ENCODE results near the gene ZNF512. TPM values are rescaled to one million over a fixed set of nuclear protein-coding genes. Genes with fewer than 3 reads are reported as not detected.
"Not testable (repeated sequence)": the region's sequence is repeated elsewhere in the genome, so short reads cannot be mapped to it uniquely, and the experiment has no call there.

The ZNF512 gene
- total RNA-seq, 1 donor from 2014 or later = 6.7 TPM

GRCh38 chr2:27582129-27582694 is 630 bp upstream of the ZNF512 start:
- no peak for ATAC-seq
- no peak for DNase-seq (ENCODE audit: low spot score)

- no peak for ATAC-seq
- no peak for DNase-seq (ENCODE audit: low spot score)
These were observed 611 bp downstream of the ZNF512 start for GRCh38 chr2:27583390-27583915.

GRCh38 chr2:27584597-27584996 is 1.8 kb downstream of the ZNF512 start:
- DNase-seq (ENCODE audit: low spot score) (no peak), ATAC-seq (no peak)

GRCh38 chr2:27587025-27587424 is 4.2 kb downstream of the ZNF512 start:
- ATAC-seq = no peak

GRCh38 chr2:27588308-27588707 is 5.5 kb downstream of the ZNF512 start:
- DNase-seq (ENCODE audit: low spot score) (no peak), ATAC-seq (no peak)

More at GRCh38 chr2:27587025-27587424, 4.2 kb downstream of the ZNF512 start:
- no peak for DNase-seq (ENCODE audit: low spot score)

GRCh38 chr2:27591745-27592144 is 8.9 kb downstream of the ZNF512 start:
- DNase-seq (ENCODE audit: low spot score) = no peak
- no peak for ATAC-seq

DNA sequence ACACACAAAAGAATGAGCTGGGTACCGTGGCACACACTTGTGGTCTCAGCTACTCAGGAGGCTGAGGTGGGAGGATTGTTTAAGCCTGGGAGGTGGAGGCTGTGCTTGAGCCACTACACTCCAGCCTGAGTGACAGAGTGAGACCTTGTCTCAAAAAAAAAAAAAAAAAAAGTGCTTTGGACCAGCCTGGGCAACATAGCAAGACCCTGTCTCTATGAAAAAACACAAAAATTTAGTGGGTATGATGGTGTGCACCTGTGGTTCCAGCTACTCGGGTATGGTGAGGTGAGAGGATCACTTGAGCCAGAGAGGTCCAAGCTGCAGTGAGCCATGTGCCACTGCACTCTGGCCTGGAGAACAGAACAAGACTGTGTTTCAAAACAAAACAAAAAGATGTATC is 10.4 kb downstream of the ZNF512 start:
- no peak for ATAC-seq

GRCh38 chr2:27594020-27594703 is 11.3 kb downstream of the ZNF512 start:
- not testable (repeated sequence) for ATAC-seq; DNase-seq (ENCODE audit: low spot score)

More for the DNA sequence above, 10.4 kb downstream of the ZNF512 start:
- no peak for DNase-seq (ENCODE audit: low spot score)

DNA sequence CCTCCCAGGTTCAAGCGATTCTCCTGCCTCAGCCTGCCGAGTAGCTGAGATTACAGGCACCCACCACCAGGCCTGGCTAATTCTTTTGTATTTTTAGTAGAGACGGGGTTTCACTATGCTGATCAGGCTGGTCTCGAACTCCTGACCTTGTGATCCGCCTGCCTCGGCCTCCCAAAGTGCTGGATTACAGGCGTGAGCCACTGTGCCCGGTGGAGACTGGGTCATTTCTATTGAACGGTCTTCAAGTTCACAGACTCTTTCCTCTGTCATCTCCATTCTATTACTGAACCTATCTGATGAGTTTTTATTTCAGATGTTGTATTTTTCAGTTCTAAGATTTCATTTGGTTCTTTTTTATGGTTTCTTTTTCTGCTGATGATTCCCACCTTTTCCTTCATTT is 12.6 kb downstream of the ZNF512 start:
- ATAC-seq = not testable (repeated sequence)

DNA sequence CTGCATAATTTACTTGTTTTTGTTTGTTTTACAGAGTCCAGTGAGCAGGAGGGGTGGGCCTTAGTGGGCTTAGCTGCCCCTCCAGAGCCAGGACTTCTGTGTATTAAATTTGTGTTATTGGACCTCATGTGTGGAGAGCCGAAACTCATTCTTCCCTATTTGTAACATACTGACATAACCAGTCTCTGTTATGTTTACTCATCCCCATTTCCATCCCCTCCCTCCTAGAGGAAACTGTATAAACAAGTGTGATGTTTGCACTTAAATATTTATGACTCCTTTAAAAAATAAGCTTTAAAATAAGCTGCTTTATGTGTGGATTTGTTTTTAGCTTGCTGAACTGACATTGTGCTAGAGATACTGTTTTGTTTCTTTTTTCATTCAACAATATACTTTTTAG is 13.8 kb downstream of the ZNF512 start:
- no peak for ATAC-seq
- DNase-seq (ENCODE audit: low spot score) = no peak

More for the DNA sequence above, 12.6 kb downstream of the ZNF512 start:
- not testable (repeated sequence) for DNase-seq (ENCODE audit: low spot score)

DNA sequence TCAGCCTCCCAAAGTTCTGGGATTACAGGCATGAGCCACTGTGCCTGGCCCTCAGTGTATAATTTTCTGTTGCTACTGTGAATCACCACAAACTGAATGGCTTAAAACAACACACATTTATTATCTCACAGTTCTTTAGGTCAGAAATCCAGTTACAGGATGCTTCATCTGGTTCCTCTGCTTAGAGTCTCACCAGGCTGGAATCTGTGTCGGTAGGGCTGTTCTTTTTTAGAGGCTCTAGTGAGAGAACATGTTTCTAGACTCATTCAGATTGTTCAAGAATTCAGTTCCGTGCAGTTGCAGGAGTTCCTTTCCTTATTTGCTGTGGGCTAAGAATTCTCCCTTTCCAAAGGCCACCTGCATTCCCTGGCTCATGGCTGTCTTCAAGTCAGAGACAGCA is 23.8 kb downstream of the ZNF512 start:
- no peak for ATAC-seq
- no peak for DNase-seq (ENCODE audit: low spot score)

DNA sequence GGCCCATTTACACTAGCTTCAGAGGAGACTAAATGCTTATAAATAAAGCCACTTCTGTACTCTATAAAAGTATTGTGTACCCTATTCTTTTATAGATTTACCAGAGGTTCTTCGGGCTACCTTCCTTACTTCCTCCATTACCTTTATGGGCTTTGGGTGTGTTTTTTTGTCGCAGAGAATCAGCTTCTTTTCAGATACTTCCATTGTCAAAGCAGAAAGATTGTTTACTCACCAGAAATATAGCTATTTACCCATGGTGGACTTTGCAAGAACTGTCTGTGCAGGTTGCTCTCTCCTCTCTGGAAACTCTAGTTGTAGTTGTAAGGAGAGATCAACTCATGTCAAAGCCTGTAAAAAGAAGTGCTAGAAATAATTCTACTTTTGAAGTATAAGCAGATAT is 31.1 kb downstream of the ZNF512 start:
- no peak for DNase-seq (ENCODE audit: low spot score)
- ATAC-seq = no peak

DNA sequence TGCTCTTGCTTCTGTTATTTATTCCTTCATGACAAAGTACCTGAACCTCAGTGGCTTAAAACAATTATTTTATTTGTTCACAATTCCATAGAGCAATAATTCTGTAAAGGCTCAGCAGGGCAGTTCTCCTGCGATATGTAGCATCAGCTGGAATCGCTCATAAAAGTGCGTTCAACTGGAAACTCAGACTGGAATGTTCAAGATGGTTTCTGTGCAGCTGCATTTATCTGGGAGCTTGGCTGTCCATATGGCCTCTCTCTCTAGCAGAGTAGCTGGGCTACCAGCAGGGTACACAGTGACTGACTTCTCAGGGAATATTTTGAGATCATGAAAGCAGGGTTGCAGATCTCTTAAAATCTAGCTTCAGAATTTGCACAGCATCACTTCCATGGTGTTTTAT is 32.5 kb downstream of the ZNF512 start:
- DNase-seq (ENCODE audit: low spot score) = no peak
- ATAC-seq = no peak

DNA sequence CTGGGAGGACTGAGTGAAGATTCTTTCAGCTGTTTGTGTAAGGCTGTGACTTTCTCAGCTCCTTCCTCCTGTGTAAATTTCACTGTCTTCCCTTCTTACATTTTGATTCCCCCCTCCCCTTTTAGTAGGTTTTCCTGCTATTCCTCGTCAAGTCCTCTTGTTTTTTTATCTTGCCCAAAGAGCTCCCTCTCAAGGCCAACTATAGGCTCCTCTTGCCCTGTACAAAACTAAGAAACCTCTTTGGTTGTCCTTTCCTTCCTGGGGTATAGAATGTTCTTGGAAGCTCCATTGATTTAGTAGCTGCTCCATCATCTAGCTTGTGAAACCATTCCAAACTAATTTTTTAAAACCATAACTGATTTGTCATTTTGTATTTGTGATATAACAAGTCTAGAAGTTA is 38.7 kb downstream of the ZNF512 start:
- ATAC-seq (no peak), DNase-seq (ENCODE audit: low spot score) (no peak)

GRCh38 chr2:27622921-27623384 is 40.1 kb downstream of the ZNF512 start:
- ATAC-seq (no peak), DNase-seq (ENCODE audit: low spot score) (no peak)

DNA sequence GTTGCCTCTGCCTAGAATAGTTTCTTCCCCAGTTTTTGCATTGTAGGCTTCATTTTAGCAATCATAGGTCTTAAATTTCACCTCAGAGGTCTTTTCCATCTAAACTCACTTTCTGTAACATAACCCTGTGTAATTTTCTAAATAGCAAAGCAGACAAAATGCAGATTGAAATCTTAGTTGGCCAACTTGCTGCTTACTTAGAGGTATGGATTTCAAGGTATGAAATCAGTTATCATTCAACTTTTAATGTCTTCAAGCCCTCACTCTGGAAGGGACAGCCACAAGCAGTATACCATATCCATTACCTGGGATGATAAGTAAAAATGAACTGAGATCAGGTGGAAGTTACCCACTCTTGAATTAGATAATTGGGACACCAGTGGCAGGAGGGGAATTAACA is 42.1 kb downstream of the ZNF512 start:
- DNase-seq (ENCODE audit: low spot score) (no peak), ATAC-seq (no peak)

- DNase-seq (ENCODE audit: low spot score); ATAC-seq: not testable (repeated sequence)
These were observed 43.5 kb downstream of the ZNF512 start for GRCh38 chr2:27626323-27626722.

- not testable (repeated sequence) for ATAC-seq; DNase-seq (ENCODE audit: low spot score)
These were observed 44.1 kb downstream of the ZNF512 start for GRCh38 chr2:27626921-27627320.

DNA sequence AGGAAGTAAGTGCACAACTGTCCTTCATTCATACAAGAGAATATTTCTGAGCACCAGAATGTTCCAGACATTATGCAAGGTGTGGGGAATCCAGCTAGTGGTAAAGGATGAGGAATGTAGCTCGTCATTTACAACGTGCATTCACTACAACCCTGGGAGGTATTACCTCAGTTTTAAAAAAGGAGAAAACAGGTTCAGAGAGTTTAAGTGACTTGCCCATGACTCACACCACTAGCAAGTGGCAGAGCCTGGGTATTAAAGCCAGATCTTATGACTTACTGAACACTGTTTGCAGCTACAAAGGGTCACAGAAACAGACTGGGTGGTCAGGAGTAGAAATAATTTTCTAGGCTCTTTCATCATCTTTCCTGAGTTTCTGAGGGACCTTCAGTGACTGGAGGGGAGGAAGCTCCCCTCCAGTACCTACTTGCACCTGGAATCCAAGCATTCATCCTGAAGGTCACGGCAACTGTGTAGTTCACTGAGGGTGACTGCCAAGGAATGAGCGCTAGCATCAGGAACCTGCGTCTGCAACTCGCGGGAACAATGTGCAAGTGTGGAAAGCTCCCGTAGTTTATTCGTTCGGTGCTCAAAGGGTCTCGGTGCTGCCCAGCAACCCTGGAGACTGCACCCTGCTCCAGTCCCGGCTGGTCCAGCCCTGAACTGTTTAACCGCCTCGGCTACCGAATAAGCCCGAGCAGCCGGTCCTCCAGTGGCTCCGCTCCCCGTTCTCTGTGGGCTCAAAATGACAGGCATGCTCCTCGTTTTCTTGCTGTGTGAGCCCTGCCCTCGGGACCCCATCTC is 45.3 kb downstream of the ZNF512 start:
- ATAC-seq = peak; percentile 63
- DNase-seq (ENCODE audit: low spot score) = no peak

DNA sequence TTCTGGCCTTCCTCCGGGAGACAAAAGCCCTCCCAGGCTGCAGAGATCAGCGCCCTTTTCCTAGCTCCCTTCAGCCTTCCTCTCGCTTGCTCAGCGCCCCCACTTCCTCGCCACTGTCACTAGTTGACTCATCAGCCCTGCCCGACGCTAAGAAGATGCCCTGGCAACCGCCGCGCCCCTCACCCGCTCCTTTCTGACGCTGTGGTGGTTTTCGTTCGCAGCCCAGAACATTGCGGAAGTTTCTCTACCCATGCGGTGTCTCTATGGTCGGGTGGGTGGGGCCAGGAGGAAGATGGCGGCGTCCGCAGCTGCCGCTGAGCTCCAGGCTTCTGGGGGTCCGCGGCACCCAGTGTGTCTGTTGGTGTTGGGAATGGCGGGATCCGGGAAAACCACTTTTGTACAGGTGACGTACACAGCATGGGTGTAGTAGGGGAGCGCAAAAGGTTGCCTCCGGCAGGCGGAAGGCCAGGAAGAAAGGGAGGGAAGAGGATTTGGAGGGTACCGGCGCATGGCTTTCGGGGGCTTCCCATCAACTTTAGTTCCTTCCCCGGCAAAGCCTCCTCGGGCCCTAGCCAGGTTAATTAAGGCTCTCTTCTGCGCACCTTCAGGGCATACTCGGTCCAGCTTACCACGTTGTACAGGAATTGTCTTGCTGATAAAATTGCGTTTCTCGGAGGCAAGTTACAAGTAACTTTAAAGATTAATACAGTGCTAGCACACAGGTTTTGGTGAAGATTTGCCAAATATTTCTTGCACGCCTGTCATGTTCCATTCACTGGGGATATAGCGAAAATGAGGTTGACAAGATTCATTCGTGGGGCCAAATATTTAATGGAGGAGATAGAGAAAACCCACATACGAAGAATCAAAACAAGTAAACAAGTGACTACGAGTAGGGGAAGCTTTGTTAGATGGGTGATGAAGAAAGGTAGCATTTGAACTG is 46.2 kb downstream of the ZNF512 start, which contains the start of the genes CCDC121 and GPN1:
Gene CCDC121, minus strand, starts transcription at position 246 of the 943 bp plus-strand sequence. CDS start 1,213 bp downstream, outside the sequence.
Gene GPN1, plus strand, starts transcription at position 284 of the 943 bp plus-strand sequence. Its CDS starts 9 bp downstream, at position 293.
- ATAC-seq = peak; percentile 98
- peak; percentile 85 for DNase-seq (ENCODE audit: low spot score)

All from left lobe of liver (tissue), 2 donors.